ENCODE data around the gene NTSR2.

The NTSR2 gene

DNA sequence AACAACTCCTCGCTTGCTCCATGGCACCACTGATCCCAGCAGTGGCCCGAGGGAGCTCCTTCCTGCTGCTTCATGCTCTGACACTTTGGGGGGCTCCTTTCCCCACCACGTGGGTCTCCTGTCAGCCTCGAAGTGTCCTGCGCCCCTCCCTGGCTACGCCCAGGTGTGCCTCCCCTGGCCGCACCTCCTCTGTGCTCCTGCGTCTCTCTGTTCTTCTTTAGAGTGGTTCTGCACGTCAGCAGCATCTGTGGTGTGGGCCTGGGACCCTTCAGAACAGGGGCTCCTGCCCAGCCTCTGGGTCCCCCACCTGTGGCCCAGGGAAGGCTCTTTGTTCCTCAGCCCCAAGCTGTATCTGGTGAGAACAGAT, 26.7 kb upstream of the NTSR2 start:
- no peak overlapping the region for H3K27ac ChIP-seq
- H3K9ac ChIP-seq (ENCODE audit: insufficient read length), result no peak overlapping the region
- no peak overlapping the region for H3K4me3 ChIP-seq
- no peak for TF ChIP-seq FOXP2 (optimal IDR thresholded peaks at IDR 0.05; ENCODE audit: control extremely low read depth, extremely low read length, insufficient read depth)
- TF ChIP-seq POLR2AphosphoS5 (IDR thresholded peaks at IDR 0.05; ENCODE audit: borderline replicate concordance, low read depth, low read length), result no peak
- TF ChIP-seq EZH2 (IDR thresholded peaks at IDR 0.05), result no peak
- H3K9me3 ChIP-seq (ENCODE audit: low read depth, low read length), result no peaks in the 10 kb centered on the region
- no peaks in the 10 kb centered on the region for H3K36me3 ChIP-seq (ENCODE audit: insufficient read depth, low read length)
- no peak for DNase-seq (ENCODE audit: low read depth, low spot score)

DNA sequence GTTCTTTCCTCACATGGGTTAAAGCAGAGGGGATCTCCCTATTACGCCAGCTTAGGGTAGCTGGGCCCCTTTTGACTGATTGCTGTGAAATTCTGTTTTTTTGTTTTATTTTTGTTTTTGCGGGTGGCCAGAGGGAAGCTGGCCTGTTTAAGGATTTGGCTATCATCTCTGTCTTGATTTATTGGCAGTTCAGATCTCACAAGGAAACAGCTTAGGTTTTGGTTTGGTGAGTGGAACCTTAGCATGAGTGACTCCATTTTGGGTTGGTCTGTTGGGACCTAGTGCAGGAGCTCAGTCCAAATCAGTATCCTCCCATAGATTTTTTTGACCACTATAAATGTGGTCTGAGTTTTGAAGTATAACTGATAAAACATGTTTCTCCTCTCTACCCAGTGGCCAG, 25.6 kb upstream of the NTSR2 start:
- TF ChIP-seq FOXP2 (optimal IDR thresholded peaks at IDR 0.05; ENCODE audit: control extremely low read depth, extremely low read length, insufficient read depth) (no peak), EZH2 (IDR thresholded peaks at IDR 0.05) (no peak), POLR2AphosphoS5 (IDR thresholded peaks at IDR 0.05; ENCODE audit: borderline replicate concordance, low read depth, low read length) (no peak)
- Histone ChIP-seq H3K9me3 (ENCODE audit: low read depth, low read length) (no peaks in the 10 kb centered on the region), H3K36me3 (ENCODE audit: insufficient read depth, low read length) (no peaks in the 10 kb centered on the region), H3K4me3 (no peak overlapping the region), H3K9ac (ENCODE audit: insufficient read length) (no peak overlapping the region), H3K27ac (no peak overlapping the region)
- DNase-seq (ENCODE audit: low read depth, low spot score), result no peak

DNA sequence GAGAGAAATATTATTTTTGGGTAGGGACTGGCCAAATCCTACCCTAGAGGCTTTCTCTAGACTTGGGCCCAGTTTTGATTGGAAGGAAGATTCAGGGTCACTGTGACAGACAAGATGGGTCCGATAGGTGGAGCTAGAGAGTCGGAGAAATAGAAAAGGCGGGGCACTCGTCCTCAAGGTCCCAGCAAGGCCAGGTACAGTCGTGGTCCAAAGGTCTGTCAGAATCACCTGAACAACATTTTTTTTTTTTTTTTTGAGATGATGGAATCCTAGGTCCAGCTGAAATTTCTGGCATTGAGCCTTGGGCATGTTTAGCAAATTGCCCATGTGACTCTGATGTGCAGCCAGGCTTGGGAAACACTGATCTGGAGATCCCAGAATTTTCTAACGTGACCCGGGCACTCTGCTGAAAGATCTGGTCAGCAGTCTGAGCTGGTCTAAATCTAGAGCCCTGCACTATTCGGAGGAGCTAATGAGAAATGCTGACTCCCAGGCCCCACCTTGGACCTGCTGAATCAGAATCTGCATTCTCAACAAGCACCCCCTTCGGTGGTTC, 23.0 kb upstream of the NTSR2 start:
- H3K36me3 ChIP-seq (ENCODE audit: insufficient read depth, low read length), result no peaks in the 10 kb centered on the region

DNA sequence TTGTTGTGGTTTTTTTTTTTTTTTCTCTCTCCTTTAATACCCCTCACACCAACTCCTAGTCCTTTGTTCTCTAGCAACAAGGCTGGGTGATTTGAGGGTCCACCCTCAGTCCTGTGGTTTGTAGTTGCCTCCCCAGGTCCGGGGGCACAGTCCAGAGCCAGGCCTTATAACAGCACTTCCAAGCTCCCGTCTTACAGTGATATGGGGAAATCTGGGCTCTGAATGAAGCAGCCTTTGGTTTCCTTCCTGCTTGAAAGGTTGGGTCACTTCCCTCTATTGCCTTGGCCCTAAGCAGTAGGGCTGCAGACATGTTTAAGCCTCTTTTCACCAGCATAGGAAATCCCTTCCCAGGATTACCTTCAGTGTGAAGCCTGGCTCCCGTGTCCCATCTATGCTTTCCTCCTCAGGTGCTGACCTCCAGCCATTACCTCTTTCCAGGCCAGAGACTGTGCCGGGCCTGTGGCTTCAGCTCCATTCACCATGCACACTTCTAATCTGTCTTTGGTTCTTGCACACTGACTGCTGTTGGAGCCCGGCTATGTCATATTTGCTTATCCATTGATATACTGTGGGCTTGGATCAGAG, 21.2 kb upstream of the NTSR2 start:
- Histone ChIP-seq H3K27ac (no peak overlapping the region), H3K4me3 (no peak overlapping the region), H3K9ac (ENCODE audit: insufficient read length) (no peak overlapping the region), H3K9me3 (ENCODE audit: low read depth, low read length) (no peaks in the 10 kb centered on the region), H3K36me3 (ENCODE audit: insufficient read depth, low read length) (no peaks in the 10 kb centered on the region)
- TF ChIP-seq EZH2 (IDR thresholded peaks at IDR 0.05) (no peak), POLR2AphosphoS5 (IDR thresholded peaks at IDR 0.05; ENCODE audit: borderline replicate concordance, low read depth, low read length) (no peak), FOXP2 (optimal IDR thresholded peaks at IDR 0.05; ENCODE audit: control extremely low read depth, extremely low read length, insufficient read depth) (no peak)
- no peak for DNase-seq (ENCODE audit: low read depth, low spot score)

More for the DNA sequence above, 23.0 kb upstream of the NTSR2 start:
- H3K27ac ChIP-seq, result no peak overlapping the region
- no peak for DNase-seq (ENCODE audit: low read depth, low spot score)
- H3K9ac ChIP-seq (ENCODE audit: insufficient read length), result no peak overlapping the region
- no peaks in the 10 kb centered on the region for H3K9me3 ChIP-seq (ENCODE audit: low read depth, low read length)
- H3K4me3 ChIP-seq, result no peak overlapping the region
- TF ChIP-seq EZH2 (IDR thresholded peaks at IDR 0.05) (no peak), FOXP2 (optimal IDR thresholded peaks at IDR 0.05; ENCODE audit: control extremely low read depth, extremely low read length, insufficient read depth) (no peak), POLR2AphosphoS5 (IDR thresholded peaks at IDR 0.05; ENCODE audit: borderline replicate concordance, low read depth, low read length) (no peak)

DNA sequence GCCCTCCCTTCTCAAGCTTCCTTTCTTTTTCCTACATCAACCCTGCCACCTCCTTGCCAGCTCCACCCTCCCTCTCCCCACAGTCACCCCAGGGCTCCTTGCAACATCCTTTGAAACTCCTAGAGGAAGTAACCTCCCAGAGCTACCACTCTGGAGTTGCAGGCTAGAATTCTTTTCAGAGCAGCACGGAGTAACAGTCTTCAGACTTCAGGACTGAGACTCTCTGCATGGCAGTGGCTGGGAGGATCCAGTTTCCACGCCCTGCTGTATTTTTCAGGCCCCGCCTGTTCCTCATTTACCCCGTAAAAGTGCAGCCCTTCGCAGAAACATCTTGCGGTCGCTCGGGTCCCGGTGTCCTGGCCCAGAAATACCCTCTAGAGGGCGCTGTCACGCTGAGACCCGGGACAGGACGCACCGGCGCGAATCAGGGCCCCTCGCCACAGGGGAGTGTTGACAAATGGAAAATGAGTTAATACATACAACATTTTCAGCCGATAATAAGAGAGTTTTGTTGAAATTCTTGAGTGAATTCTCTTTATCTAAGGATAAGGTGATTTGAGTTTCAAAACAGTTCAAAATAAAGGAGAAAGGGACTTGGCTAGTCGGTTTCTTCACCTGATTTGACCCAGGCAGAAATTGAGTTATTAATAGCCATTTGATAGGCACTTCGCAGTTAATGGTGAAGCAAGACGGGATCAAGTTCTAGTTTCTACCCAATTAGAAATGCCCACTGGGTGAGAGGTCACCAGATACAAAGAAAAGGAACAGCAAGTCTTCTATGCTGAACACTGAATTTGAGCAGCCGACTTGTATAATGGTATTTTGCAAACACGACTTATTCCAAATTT, 18.5 kb upstream of the NTSR2 start:
- TF ChIP-seq FOXP2 (optimal IDR thresholded peaks at IDR 0.05; ENCODE audit: control extremely low read depth, extremely low read length, insufficient read depth) (no peak), EZH2 (IDR thresholded peaks at IDR 0.05) (no peak), POLR2AphosphoS5 (IDR thresholded peaks at IDR 0.05; ENCODE audit: borderline replicate concordance, low read depth, low read length) (no peak)
- no peaks in the 10 kb centered on the region for H3K36me3 ChIP-seq (ENCODE audit: insufficient read depth, low read length)
- no peaks in the 10 kb centered on the region for H3K9me3 ChIP-seq (ENCODE audit: low read depth, low read length)
- no peak overlapping the region for H3K9ac ChIP-seq (ENCODE audit: insufficient read length)
- H3K27ac ChIP-seq, result no peak overlapping the region
- H3K4me3 ChIP-seq, result peak overlapping the region; percentile 65
- DNase-seq (ENCODE audit: low read depth, low spot score), result peak; percentile 30

DNA sequence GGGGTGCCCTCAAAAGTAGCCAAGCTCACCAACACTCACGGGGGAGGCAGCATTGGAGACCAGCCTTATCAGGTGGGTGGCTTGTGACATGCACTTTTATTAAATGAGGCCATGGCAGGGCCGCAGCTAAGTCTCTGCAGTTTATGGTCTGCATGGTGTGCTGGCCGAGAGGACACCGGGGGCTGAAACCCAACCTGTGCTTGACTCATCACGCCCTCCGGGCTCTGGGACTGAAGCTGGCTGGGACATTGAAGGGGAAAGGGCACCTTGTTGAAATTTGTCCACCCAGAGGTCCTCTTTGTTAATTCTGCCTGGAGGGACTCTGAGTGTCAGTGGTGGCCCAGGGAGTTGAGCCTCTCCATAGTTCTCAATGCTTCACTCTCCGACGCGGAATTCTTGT, 17.7 kb upstream of the NTSR2 start:
- Histone ChIP-seq H3K36me3 (ENCODE audit: insufficient read depth, low read length) (no peaks in the 10 kb centered on the region), H3K9ac (ENCODE audit: insufficient read length) (no peak overlapping the region), H3K27ac (no peak overlapping the region), H3K9me3 (ENCODE audit: low read depth, low read length) (no peaks in the 10 kb centered on the region), H3K4me3 (no peak overlapping the region)
- no peak for DNase-seq (ENCODE audit: low read depth, low spot score)
- TF ChIP-seq POLR2AphosphoS5 (IDR thresholded peaks at IDR 0.05; ENCODE audit: borderline replicate concordance, low read depth, low read length), result no peak
- no peak for TF ChIP-seq EZH2 (IDR thresholded peaks at IDR 0.05)
- TF ChIP-seq FOXP2 (optimal IDR thresholded peaks at IDR 0.05; ENCODE audit: control extremely low read depth, extremely low read length, insufficient read depth), result no peak

DNA sequence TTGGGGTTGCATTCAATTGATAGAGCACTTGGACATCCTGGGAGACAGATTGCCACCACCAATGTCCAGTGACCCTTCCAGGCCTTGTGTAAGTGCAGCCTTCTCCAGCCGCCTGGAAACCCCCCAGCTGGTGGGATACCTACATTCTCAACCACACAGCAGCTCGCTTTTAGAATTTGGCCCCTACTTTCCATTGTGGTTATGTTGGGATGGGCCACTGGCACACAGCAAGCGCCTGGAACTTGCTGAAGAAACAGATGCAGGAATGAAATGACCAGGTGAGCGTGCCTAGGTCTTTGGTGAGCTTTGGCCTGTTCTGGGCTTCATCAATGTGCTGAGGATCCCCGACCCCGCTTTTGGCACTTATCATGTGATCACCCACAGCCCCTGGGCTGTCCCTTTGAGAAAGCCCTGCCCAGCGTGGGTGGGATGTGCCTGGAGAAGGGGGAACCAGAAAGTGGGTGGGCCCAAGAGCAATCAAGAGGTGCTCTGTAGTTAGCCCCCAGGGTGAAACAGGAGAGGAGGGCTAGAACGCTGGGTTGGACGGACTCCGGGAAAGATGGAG, 16.0 kb upstream of the NTSR2 start:
- Histone ChIP-seq H3K36me3 (ENCODE audit: insufficient read depth, low read length) (no peaks in the 10 kb centered on the region), H3K27ac (no peak overlapping the region), H3K4me3 (no peak overlapping the region), H3K9me3 (ENCODE audit: low read depth, low read length) (no peaks in the 10 kb centered on the region), H3K9ac (ENCODE audit: insufficient read length) (no peak overlapping the region)
- DNase-seq (ENCODE audit: low read depth, low spot score), result no peak
- TF ChIP-seq POLR2AphosphoS5 (IDR thresholded peaks at IDR 0.05; ENCODE audit: borderline replicate concordance, low read depth, low read length) (no peak), EZH2 (IDR thresholded peaks at IDR 0.05) (no peak), FOXP2 (optimal IDR thresholded peaks at IDR 0.05; ENCODE audit: control extremely low read depth, extremely low read length, insufficient read depth) (no peak)

DNA sequence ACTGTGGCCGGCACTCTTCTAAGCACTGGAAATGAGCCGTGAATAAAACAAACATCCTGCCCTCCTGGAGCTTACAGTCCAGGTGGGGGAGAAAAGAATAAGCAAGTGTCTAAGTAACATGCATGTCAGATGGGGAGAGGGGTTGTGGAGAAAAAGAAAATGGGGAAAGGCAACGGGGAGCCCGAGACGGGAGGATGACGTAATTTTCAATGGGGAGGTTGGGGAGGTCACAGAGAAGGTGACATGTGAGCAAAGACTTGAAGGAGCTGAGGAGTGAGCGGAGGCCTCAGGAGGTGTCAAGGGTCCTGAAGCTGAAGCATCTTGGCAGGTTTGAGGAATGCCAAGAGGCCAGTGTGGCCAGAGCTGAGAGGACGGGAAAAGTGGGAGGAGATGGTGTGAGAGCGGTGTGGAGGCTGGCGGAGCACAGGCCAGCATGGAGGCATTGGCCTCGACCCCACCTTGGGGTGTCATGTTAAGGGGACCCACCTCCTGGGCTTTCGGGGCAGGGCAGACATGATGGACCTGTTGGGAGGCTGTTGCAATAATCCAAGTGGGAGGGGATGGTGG, 15.0 kb upstream of the NTSR2 start:
- Histone ChIP-seq H3K4me3 (no peak overlapping the region), H3K9ac (ENCODE audit: insufficient read length) (no peak overlapping the region), H3K27ac (no peak overlapping the region), H3K36me3 (ENCODE audit: insufficient read depth, low read length) (no peaks in the 10 kb centered on the region), H3K9me3 (ENCODE audit: low read depth, low read length) (no peaks in the 10 kb centered on the region)
- no peak for TF ChIP-seq POLR2AphosphoS5 (IDR thresholded peaks at IDR 0.05; ENCODE audit: borderline replicate concordance, low read depth, low read length)
- TF ChIP-seq FOXP2 (optimal IDR thresholded peaks at IDR 0.05; ENCODE audit: control extremely low read depth, extremely low read length, insufficient read depth), result no peak
- no peak for DNase-seq (ENCODE audit: low read depth, low spot score)
